Nephron (organoid): Measurements from ENCODE around the gene SUSD1.

Source experiments
- H3K27ac Mint-ChIP-seq, 3 experiments: 2 replicates each; pipeline ENCODE4 v1.8.0; 2020; ENCODE audit warnings: mixed read lengths in 3 of 3, mild to moderate bottlenecking in 2 of 3, moderate library complexity in 1 of 3
- H3K27me3 Mint-ChIP-seq: 2 replicates; pipeline ENCODE4 v1.8.0; 2021; ENCODE audit warnings: low read depth, mild to moderate bottlenecking, moderate library complexity, mixed read lengths
- H3K36me3 Mint-ChIP-seq: 2 replicates; pipeline ENCODE4 v1.8.0; 2020; ENCODE audit warnings: low read depth, mixed read lengths
- H3K4me1 Mint-ChIP-seq: 2 replicates; pipeline ENCODE4 v1.8.0; 2020; ENCODE audit warnings: mixed read lengths
- H3K4me3 Mint-ChIP-seq, 3 experiments: 2 replicates each; pipeline ENCODE4 v1.8.0; 2020; ENCODE audit warnings: mild to moderate bottlenecking in 3 of 3, mixed read lengths in 3 of 3, moderate library complexity in 2 of 3
- H3K9me3 Mint-ChIP-seq: 2 replicates; pipeline ENCODE4 v1.8.0; 2020; ENCODE audit warnings: mixed read lengths
- CTCF ChIP-seq, 3 experiments: fragments of 200-600 bp; sonication (generic); IDR thresholded peaks; one replicate each; pipeline ENCODE4 v1.5.0; 2021; ENCODE audit warnings: antibody characterized with exemption in 3 of 3; ENCODE audit not compliant: unreplicated experiment in 3 of 3

SUSD1 gene

GRCh38 chr9:112149211-112149610 lies 25.9 kb downstream of the SUSD1 start:
- Mint-ChIP-seq H3K27ac (peak overlapping the region in 1 of 3 experiments; percentile 52), H3K4me1 (no peaks in the 10 kb centered on the region), H3K9me3 (no peaks in the 10 kb centered on the region), H3K4me3 (no peak overlapping the region), H3K36me3 (peaks cover 28% of the 10 kb centered on the region), H3K27me3 (no peaks in the 10 kb centered on the region)
- no peak for TF ChIP-seq CTCF (IDR thresholded peaks at IDR 0.05; ENCODE audit: unreplicated experiment in 3 of 3)

GRCh38 chr9:112145886-112146285 lies 29.2 kb downstream of the SUSD1 start:
- H3K9me3 Mint-ChIP-seq, result no peaks in the 10 kb centered on the region
- TF ChIP-seq CTCF (IDR thresholded peaks at IDR 0.05; ENCODE audit: unreplicated experiment in 3 of 3), result no peak
- H3K27me3 Mint-ChIP-seq, result no peaks in the 10 kb centered on the region
- H3K27ac Mint-ChIP-seq, result no peak overlapping the region
- no peaks in the 10 kb centered on the region for H3K4me1 Mint-ChIP-seq
- H3K36me3 Mint-ChIP-seq, result peaks cover 34% of the 10 kb centered on the region
- no peak overlapping the region for H3K4me3 Mint-ChIP-seq

GRCh38 chr9:112144807-112145206 lies 30.3 kb downstream of the SUSD1 start:
- Mint-ChIP-seq H3K36me3 (peaks cover 34% of the 10 kb centered on the region), H3K4me3 (no peak overlapping the region), H3K9me3 (no peaks in the 10 kb centered on the region), H3K4me1 (no peaks in the 10 kb centered on the region), H3K27ac (no peak overlapping the region), H3K27me3 (no peaks in the 10 kb centered on the region)
- no peak for TF ChIP-seq CTCF (IDR thresholded peaks at IDR 0.05; ENCODE audit: unreplicated experiment in 3 of 3)

GRCh38 chr9:112142420-112142819 lies 32.7 kb downstream of the SUSD1 start:
- Mint-ChIP-seq H3K4me3 (no peak overlapping the region), H3K27ac (no peak overlapping the region), H3K27me3 (no peaks in the 10 kb centered on the region), H3K36me3 (peaks cover 24% of the 10 kb centered on the region), H3K4me1 (no peaks in the 10 kb centered on the region), H3K9me3 (no peaks in the 10 kb centered on the region)
- TF ChIP-seq CTCF (IDR thresholded peaks at IDR 0.05; ENCODE audit: unreplicated experiment in 3 of 3), result no peak

GRCh38 chr9:112140936-112141335 lies 34.2 kb downstream of the SUSD1 start:
- Mint-ChIP-seq H3K27ac (no peak overlapping the region), H3K4me3 (no peak overlapping the region), H3K4me1 (no peaks in the 10 kb centered on the region), H3K9me3 (no peaks in the 10 kb centered on the region), H3K36me3 (peaks cover 25% of the 10 kb centered on the region), H3K27me3 (no peaks in the 10 kb centered on the region)
- TF ChIP-seq CTCF (IDR thresholded peaks at IDR 0.05; ENCODE audit: unreplicated experiment in 3 of 3), result no peak

DNA sequence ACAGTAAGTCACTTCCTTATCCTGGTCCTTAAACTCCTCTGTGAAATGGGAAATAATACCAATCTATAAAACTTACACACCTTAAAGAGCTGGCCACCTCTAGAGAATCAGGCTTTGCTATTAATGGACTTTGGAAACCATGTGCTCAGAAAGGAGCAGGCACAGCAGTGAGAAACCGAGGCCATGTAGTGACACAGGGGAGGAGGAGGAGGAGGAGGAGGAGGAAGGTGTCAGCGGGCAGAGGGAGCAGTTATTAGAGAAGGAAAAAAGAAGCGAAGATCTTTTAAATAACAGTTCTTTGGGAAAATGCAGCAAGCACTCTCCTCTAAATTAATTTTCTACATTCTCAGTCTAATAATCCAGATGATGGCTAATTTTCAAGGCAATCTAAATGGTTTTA lies 38.0 kb downstream of the SUSD1 start:
- Mint-ChIP-seq H3K4me3 (no peak overlapping the region), H3K36me3 (peaks cover 38% of the 10 kb centered on the region), H3K4me1 (no peaks in the 10 kb centered on the region), H3K9me3 (peaks cover 13% of the 10 kb centered on the region), H3K27ac (peak overlapping the region in 2 of 3 experiments; percentile 13 to 23), H3K27me3 (no peaks in the 10 kb centered on the region)
- TF ChIP-seq CTCF (IDR thresholded peaks at IDR 0.05; ENCODE audit: unreplicated experiment in 3 of 3), result no peak
